K562 (cell line): ENCODE measurements around the gene ASB10. TPM values are rescaled to one million over a fixed set of nuclear protein-coding genes. Genes with fewer than 3 reads are reported as not detected.
A peak's percentile ranks its signal among the peaks of the same experiment; 100 is the strongest.

Experiments
- ATF1 ChIP-seq, 2 experiments: fragments of 450-650 bp in 1 of 2; IDR thresholded peaks; 2 replicates each; pipeline ENCODE4 v1.6.1; 2016; ENCODE audit warnings: missing compliant biosample characterization in 1 of 2, missing genetic modification characterization in 1 of 2
- ATF7 ChIP-seq: fragments of 450-650 bp; IDR thresholded peaks from 2 replicates; pipeline ENCODE4 v1.7.1; 2014; ENCODE audit warnings: mild to moderate bottlenecking, moderate library complexity
- BRF1 ChIP-seq: IDR thresholded peaks from 3 replicates; pipeline ENCODE4 v1.6.1; 2011; ENCODE audit warnings: borderline replicate concordance, mild to moderate bottlenecking; ENCODE audit not compliant: insufficient read length; ENCODE audit errors: extremely low read depth
- CREBBP ChIP-seq: IDR thresholded peaks from one replicate; pipeline ENCODE4 v1.6.1; 2012; ENCODE audit warnings: low read depth, mild to moderate bottlenecking, control low read depth, inconsistent platforms, low read length
- FOS ChIP-seq: IDR thresholded peaks from 3 replicates; pipeline ENCODE4 v1.6.1; 2011; ENCODE audit not compliant: insufficient read length; ENCODE audit errors: extremely low read depth
- HDAC8 ChIP-seq: fragments of 450-650 bp; IDR thresholded peaks from 2 replicates; pipeline ENCODE4 v1.6.1; 2016; ENCODE audit warnings: mild to moderate bottlenecking, missing genetic modification characterization, moderate library complexity, missing compliant biosample characterization
- MYC ChIP-seq, 2 experiments: fragments of 250-450 bp in 1 of 2; sonication (Bioruptor Pico) in 1 of 2; IDR thresholded peaks; 2 replicates each; pipeline versions ENCODE4 v1.5.1 to v1.6.1; 2012 to 2021; ENCODE audit warnings: low read depth in 2 of 2, borderline replicate concordance in 1 of 2, improper control_type of control experiment in 1 of 2, low read length in 1 of 2, mild to moderate bottlenecking in 1 of 2, moderate library complexity in 1 of 2
- NEUROD1 ChIP-seq: fragments of 150-350 bp; IDR thresholded peaks from 2 replicates; pipeline ENCODE4 v1.6.1; 2014; ENCODE audit warnings: borderline replicate concordance, low read length, low read depth; ENCODE audit not compliant: partially characterized antibody
- PTBP1 ChIP-seq: fragments of 200-400 bp; formaldehyde crosslinking; IDR thresholded peaks from 2 replicates; pipeline ENCODE4 v1.6.1; 2017; ENCODE audit warnings: low read depth, low read length
- TBL1XR1 ChIP-seq, 2 experiments: IDR thresholded peaks; 2 replicates each; pipeline ENCODE4 v1.6.1; 2012; ENCODE audit warnings: improper control_type of control experiment in 2 of 2, low read length in 2 of 2, mild to moderate bottlenecking in 1 of 2
- XRCC5 ChIP-seq: fragments of 200-400 bp; formaldehyde crosslinking; IDR thresholded peaks from 2 replicates; pipeline ENCODE4 v1.6.1; 2017; ENCODE audit warnings: low read depth, mild to moderate bottlenecking, low read length
- ZNF830 ChIP-seq: fragments of 250-450 bp; sonication (Bioruptor Pico); IDR thresholded peaks from 2 replicates; pipeline ENCODE4 v1.5.0; 2021; ENCODE audit warnings: mild to moderate bottlenecking
- polyA plus RNA-seq, 8 experiments: library from polyadenylated mRNA; depleted of rRNA in 4 of 8; stranded (reverse) in 5 of 8; unstranded in 3 of 8; fragments of >200 nt; fragmentation: Nextera tagmentation in 2 of 8; fragmentation: Illumina TruSeq in 1 of 8; extraction: Ambion mirVana in 2 of 8; extraction: Trizol in 1 of 8; gene quantifications; 2 replicates each; pipeline versions ENCODE4 v1.2.1 to v1.2.3, GENCODE V29; 2011 to 2014; ENCODE audit warnings: inconsistent platforms in 1 of 8, missing spikeins in 1 of 8
- total RNA-seq, 7 experiments: library from RNA; depleted of rRNA in 6 of 7; stranded (reverse); fragments of >200 nt in 6 of 7; fragmentation: Illumina TruSeq in 2 of 7; extraction: Trizol in 2 of 7; gene quantifications; 2 replicates each; pipeline versions ENCODE4 v1.2.1 to v1.2.3, GENCODE V29; 2011 to 2021; ENCODE audit warnings: low replicate concordance in 1 of 7
- TF ChIP-seq, protein P1 (sequence below), 2 experiments: fragments of 450-650 bp in 1 of 2; sonication (generic) in 1 of 2; formaldehyde crosslinking in 1 of 2; IDR thresholded peaks in 1 of 2; conservative IDR thresholded peaks in 1 of 2; 2 replicates each; pipeline versions ENCODE4 v1.6.1 to v1.8.1; 2016 to 2023; ENCODE audit warnings: mild to moderate bottlenecking in 2 of 2, moderate library complexity in 2 of 2, inconsistent platforms in 1 of 2, missing genetic modification reagents in 1 of 2
- TF ChIP-seq, protein P2 (sequence below), 2 experiments: fragments of 450-650 bp; IDR thresholded peaks; 2 replicates each; pipeline ENCODE4 v1.6.1; 2016; ENCODE audit warnings: mild to moderate bottlenecking in 2 of 2, borderline replicate concordance in 1 of 2, low read depth in 1 of 2, moderate library complexity in 1 of 2
- TF ChIP-seq, protein P3 (sequence below): fragments of 450-650 bp; IDR thresholded peaks from 2 replicates; pipeline ENCODE4 v1.6.1; 2014; ENCODE audit warnings: low read depth, mild to moderate bottlenecking, moderate library complexity, borderline replicate concordance

The ASB10 gene
- total and polyA plus RNA-seq, 9 of the 15 experiments (the other 6 are each of a cell fraction or from before 2014, with no cell fraction given) = not detected

DNA sequence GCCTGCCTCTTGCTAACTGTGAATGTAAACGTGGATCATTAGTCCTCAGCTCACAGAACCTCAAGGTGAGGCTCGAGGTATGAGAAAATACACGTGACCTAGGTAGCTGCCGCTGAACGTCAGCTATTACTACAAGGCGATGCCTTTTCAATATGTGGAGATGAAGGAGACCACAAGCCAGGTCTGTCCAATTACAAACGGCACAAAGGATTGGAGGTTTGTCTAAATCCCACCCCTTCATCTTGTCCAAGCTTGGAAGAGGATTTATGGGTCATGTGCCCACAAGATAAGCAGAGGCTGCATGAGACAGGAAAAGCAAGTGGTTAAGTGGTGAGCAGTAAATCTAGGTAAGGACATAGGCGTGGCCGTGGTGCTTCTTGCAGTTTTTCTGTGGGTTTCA is 19.9 kb upstream of the ASB10 start (continued):
- TF ChIP-seq, protein P1, sequence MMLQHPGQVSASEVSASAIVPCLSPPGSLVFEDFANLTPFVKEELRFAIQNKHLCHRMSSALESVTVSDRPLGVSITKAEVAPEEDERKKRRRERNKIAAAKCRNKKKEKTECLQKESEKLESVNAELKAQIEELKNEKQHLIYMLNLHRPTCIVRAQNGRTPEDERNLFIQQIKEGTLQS (IDR thresholded peaks at IDR 0.05) = no peak
- TF ChIP-seq, protein P1 (CRISPR knock-in tag; conservative IDR thresholded peaks at IDR 0.05) = no peak
- TF ChIP-seq XRCC5 (no peak), TBL1XR1 (IDR thresholded peaks at IDR 0.05; ENCODE audit: low read length in 2 of 2) (0 out of 4 replicates have a peak, but pooled peaks of 1 of the 2 experiments have one; percentile 65), HDAC8 (tag) (no peak), NEUROD1 (peak; percentile 34), BRF1 (no peak), ATF7 (peak; percentile 49), ZNF830 (CRISPR knock-in tag) (no peak), CREBBP (no peak), FOS (no peak), ATF1 (CRISPR knock-in tag; IDR thresholded peaks at IDR 0.05) (no peak), ATF1 (tag; IDR thresholded peaks at IDR 0.05) (no peak; the same call in 1 of the 2 replicates), PTBP1 (no peak), MYC (IDR thresholded peaks at IDR 0.05; ENCODE audit: low read depth, low read length) (peak; percentile 63), MYC (CRISPR knock-in tag; IDR thresholded peaks at IDR 0.05; ENCODE audit: borderline replicate concordance, low read depth) (no peak)
- TF ChIP-seq, protein P2, sequence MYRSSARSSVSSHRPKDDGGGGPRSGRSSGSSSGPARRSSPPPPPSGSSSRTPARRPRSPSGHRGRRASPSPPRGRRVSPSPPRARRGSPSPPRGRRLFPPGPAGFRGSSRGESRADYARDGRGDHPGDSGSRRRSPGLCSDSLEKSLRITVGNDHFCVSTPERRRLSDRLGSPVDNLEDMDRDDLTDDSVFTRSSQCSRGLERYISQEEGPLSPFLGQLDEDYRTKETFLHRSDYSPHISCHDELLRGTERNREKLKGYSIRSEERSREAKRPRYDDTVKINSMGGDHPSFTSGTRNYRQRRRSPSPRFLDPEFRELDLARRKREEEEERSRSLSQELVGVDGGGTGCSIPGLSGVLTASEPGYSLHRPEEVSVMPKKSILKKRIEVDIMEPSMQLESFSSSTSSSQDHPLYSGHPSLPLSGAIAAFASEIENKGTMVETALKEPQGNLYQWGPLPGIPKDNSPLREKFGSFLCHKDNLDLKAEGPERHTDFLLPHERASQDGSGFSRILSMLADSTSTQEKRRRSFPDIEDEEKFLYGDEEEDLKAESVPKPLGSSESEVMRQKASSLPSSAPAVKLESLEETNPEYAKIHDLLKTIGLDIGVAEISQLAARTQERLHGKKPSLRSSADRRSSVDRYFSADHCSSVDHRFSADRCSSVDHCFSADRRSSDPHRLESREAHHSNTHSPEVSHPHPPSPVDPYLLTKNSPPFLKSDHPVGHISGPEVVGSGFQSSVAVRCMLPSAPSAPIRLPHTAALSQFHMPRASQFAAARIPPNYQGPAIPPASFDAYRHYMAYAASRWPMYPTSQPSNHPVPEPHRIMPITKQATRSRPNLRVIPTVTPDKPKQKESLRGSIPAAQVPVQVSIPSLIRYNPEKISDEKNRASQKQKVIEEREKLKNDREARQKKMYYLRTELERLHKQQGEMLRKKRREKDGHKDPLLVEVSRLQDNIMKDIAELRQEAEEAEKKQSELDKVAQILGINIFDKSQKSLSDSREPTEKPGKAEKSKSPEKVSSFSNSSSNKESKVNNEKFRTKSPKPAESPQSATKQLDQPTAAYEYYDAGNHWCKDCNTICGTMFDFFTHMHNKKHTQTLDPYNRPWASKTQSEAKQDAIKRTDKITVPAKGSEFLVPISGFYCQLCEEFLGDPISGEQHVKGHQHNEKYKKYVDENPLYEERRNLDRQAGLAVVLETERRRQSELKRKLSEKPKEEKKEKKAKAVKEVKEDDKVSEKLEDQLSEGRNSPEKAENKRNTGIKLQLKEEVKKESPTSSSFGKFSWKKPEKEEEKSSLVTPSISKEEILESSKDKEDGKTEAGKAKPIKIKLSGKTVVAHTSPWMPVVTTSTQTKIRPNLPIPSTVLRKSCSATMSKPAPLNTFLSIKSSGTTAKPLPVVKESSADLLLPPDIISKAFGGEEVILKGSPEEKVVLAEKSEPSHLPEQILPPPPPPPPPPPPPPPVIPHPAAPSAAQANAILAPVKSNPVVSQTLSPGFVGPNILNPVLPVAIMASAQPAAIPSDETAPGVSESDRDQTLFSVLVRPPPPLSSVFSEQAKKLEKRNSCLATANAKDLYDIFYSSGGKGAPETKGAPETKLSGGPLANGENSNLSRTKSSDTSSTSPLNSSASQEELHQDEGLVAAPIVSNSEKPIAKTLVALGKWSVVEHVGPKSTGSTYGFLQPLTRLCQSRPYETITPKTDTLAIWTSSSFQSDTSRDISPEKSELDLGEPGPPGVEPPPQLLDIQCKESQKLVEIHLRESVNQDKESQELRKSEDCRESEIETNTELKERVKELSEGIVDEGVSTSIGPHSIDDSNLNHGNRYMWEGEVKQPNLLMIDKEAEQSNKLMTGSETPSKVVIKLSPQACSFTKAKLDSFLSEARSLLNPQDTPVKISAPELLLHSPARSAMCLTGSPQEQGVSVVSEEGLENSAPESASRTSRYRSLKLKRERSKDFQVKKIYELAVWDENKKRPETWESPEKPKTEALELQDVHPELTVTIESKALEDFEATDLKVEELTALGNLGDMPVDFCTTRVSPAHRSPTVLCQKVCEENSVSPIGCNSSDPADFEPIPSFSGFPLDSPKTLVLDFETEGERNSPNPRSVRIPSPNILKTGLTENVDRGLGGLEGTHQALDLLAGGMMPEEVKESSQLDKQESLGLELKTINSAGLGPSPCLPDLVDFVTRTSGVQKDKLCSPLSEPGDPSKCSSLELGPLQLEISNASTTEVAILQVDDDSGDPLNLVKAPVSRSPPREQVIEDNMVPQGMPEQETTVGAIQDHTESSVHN (IDR thresholded peaks at IDR 0.05; ENCODE audit: borderline replicate concordance in 1 of 2, low read depth in 1 of 2) = no peak
- TF ChIP-seq, protein P3, sequence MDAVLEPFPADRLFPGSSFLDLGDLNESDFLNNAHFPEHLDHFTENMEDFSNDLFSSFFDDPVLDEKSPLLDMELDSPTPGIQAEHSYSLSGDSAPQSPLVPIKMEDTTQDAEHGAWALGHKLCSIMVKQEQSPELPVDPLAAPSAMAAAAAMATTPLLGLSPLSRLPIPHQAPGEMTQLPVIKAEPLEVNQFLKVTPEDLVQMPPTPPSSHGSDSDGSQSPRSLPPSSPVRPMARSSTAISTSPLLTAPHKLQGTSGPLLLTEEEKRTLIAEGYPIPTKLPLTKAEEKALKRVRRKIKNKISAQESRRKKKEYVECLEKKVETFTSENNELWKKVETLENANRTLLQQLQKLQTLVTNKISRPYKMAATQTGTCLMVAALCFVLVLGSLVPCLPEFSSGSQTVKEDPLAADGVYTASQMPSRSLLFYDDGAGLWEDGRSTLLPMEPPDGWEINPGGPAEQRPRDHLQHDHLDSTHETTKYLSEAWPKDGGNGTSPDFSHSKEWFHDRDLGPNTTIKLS = no peak
